GM12872 (cell line): ENCODE measurements around the gene ICA1.

Experiments
- TF ChIP-seq, protein P1 (sequence below): IDR thresholded peaks from 3 replicates; pipeline ENCODE4 v1.5.1; 2011; ENCODE audit warnings: low read depth, mild to moderate bottlenecking, low read length, moderate library complexity; ENCODE audit not compliant: insufficient read depth

The ICA1 gene

DNA sequence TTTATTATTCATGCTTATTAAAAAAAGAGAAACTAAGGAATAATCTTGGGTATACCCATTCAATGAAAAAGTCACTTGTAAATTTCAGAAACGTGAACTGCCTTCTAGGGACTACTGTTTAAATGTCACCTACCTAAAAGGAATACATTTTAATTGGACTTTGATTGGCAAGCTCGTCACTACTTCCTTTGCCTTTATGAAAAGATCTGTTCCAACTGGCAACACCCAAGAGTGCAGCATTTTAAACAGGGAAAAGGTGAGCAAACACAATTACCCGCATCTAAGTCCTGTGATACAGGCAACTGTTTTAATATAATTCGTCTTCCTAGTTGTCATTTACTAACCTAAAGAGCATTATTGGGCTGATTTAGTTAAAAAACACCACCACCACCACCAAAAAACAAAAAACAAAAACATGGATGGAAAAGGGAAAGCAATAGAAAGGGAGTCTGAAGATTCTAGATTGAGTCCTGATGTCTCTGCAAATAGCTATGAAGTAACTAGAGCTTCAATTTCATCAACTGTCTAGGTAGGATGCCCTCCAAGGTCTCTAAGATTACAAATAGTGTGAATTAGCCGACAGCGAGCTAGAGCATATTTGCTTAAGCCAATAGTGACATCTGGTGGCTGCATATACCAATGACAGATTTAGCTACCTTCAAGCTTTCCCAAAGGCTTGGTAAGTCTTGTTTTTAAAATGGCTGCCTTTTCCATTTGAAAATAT is 33.8 kb upstream of the ICA1 start:
- TF ChIP-seq, protein P1, sequence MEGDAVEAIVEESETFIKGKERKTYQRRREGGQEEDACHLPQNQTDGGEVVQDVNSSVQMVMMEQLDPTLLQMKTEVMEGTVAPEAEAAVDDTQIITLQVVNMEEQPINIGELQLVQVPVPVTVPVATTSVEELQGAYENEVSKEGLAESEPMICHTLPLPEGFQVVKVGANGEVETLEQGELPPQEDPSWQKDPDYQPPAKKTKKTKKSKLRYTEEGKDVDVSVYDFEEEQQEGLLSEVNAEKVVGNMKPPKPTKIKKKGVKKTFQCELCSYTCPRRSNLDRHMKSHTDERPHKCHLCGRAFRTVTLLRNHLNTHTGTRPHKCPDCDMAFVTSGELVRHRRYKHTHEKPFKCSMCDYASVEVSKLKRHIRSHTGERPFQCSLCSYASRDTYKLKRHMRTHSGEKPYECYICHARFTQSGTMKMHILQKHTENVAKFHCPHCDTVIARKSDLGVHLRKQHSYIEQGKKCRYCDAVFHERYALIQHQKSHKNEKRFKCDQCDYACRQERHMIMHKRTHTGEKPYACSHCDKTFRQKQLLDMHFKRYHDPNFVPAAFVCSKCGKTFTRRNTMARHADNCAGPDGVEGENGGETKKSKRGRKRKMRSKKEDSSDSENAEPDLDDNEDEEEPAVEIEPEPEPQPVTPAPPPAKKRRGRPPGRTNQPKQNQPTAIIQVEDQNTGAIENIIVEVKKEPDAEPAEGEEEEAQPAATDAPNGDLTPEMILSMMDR = peak; percentile 73

DNA sequence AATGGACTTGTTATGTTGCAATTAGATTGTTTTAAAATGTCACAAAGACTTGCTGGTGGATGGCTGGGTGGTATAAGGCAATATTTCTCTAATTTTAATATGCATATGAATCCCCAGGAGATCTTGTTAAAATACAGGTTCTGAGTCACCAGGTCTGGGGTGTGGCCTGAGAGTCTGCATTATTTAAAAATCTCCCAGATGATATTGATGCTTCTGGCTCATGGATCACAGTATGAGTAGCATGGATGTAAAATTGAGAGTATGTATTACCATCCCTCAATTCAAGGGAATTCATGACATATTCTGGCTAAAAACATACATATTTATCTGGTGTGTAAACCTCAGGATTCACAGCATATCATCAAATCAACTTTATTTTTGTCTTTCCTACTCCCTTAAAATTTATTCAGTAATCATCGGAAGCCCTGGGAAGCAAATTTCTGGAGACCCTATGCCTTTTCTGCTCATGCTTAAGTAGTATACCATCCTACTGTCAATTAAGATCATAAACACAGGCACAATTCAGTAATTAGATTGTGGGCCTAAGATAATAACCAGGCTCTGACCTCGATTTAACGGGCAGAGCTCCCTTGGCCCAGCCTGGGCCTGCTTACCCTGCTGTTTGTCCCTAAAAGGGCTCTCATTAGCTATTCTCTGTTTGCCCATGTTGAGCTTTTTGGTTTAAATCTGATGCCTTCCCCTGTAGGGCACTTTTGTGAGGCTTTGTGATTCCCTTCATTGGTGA is 29.6 kb upstream of the ICA1 start:
- TF ChIP-seq, protein P1 = no peak

DNA sequence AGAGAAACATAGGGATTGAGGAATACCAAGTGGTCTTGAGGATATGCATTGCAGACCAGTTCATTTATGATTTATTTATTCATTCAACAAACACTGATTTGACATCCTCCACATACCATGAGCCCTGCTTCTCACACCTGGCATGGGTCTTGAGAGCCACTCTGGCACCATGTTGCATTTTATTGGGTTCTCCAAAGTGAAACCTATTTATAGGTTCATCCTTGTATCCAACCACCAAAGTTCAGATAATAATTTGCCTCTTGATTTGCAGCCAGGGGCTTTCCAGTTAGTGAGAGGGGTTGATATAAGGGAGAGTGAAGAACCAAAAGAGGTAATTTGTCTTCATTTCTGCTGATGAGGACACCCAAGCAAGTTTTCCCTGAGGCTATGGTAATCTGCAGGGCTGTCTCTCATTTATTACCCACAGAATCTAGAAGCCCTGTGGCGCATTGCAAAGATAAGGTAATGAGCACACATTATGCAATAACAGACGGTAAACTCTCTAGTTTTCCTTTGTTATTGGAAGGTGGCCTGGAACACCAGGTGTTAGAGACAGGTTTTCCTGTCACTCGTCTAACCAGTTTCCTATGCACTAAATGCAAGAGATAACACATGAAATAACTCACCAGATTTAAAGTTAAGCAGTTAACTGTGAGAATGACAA is 28.8 kb upstream of the ICA1 start:
- TF ChIP-seq, protein P1 = no peak

DNA sequence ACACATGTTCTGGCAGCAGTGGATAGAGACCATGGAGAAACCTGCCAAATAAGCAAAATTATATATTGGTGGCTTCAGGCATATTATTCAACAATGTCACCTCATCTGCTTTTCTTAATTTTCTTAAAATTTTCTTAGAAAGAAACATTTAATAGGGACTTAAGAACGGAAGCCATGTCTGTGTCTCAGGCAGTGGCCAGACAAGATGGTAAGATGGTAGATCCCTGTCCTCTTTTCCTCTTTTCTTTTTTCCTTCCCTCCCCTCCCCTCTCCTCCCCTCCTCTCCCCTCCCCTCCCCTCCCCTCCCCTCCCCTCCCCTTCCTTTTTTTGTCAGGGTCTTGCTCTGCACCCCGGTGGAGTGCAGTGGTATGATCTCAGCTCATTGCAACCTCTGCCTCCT is 24.2 kb upstream of the ICA1 start:
- TF ChIP-seq, protein P1 = no peak

DNA sequence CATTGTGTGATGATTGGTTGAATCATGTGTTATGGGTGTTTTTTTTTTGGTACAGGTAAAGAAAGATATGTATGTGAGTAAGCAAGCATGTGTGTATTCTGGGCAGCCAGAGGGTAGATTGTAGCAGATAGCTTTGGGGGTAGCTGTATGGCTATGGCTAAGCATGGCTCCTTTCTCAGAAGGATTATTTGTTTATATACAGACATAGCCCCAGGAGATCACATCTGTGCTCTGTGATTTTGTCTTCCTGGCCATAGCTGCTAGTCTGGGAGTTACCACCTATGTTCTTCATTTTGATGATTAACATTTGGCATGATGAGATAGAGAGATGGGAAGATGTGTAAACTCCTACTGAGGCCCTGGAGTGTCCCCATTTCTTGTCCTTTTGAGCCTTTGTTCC is 23.2 kb upstream of the ICA1 start:
- TF ChIP-seq, protein P1 = no peak

DNA sequence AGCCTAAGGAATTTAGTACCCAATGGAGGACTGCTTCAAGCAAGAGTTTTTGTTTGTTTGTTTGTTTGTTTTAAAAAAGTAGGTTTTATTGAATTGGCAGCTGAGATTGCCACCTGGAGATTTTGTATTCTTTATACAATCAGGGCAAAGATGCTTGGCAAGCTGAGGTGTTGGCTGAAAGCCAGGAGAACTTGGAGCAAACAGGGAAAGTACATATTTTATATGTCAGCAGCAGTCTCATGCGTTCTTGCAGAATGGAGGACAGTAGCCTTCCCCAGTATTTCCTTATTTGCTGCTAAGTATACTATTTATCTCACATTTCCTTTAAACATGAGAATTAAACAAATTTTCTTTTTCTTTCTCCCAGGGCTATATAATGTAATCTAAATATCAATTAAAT is 22.6 kb upstream of the ICA1 start:
- TF ChIP-seq, protein P1 = no peak

DNA sequence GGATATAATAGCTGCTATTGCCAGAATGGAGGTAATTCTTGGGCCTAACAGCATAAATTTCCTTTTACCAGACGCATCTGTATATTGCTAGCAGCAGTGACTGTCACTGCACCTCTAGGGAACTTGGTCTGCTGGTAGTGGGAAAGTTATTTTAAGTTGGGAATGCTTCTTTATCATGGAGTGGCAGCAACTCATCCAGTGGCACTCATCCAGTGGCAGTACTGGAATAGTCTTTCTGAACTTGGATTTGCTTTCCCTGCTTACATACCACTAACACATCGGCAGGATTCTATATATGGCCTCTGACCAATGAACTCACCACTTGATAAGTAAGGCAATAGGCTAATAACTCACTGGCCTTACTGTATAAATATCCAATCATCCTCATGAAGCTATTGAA is 22.0 kb upstream of the ICA1 start:
- TF ChIP-seq, protein P1 = no peak
